SK-MEL-5 (cell line): ENCODE results near the gene SASH1. TPM values are rescaled to one million over a fixed set of nuclear protein-coding genes. Genes with fewer than 3 reads are reported as not detected.

Experiments used
- DNase-seq: peaks from one replicate; pipeline ENCODE4 v3.0.0-alpha.2; 2016; ENCODE audit warnings: low read depth, low spot score
- in situ Hi-C: cut with HindIII; loops from 2 replicates; pipeline ENCODE4 v1.10.0; 2016; ENCODE audit warnings: low sequenced_read_pairs, high pct_unique_total_duplicates, low pct_unique_long_range_greater_than_20kb
- total RNA-seq: library from RNA; depleted of rRNA; stranded (reverse); fragments of >200 nt; shearing (Covaris generic); gene quantifications from 2 replicates; pipeline ENCODE4 v1.2.3, GENCODE V29; 2014

The SASH1 gene
- total RNA-seq, 1 experiment from 2014 or later: 43.7 TPM

DNA sequence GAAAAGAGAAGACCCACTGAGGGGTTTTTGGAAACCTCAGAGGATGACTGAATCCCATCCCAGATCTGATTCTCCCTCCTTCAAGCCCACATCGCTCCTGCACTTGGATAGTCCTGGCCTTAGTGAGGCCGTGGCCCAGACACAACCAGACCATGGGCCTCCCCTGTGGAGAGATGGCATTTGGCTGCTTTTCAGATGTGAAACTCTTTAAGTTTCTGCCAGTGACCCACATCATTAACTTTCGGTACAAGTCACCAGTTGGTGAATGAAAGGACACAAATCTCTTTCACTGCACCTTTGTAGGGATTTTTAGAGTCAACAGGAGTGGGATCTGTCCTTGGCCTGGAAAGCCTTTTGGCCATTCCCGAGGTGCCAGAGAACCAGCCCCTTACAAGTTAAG lies 116.6 kb downstream of the SASH1 start:
- in situ Hi-C loops: no loop called here
- no peak for DNase-seq

DNA sequence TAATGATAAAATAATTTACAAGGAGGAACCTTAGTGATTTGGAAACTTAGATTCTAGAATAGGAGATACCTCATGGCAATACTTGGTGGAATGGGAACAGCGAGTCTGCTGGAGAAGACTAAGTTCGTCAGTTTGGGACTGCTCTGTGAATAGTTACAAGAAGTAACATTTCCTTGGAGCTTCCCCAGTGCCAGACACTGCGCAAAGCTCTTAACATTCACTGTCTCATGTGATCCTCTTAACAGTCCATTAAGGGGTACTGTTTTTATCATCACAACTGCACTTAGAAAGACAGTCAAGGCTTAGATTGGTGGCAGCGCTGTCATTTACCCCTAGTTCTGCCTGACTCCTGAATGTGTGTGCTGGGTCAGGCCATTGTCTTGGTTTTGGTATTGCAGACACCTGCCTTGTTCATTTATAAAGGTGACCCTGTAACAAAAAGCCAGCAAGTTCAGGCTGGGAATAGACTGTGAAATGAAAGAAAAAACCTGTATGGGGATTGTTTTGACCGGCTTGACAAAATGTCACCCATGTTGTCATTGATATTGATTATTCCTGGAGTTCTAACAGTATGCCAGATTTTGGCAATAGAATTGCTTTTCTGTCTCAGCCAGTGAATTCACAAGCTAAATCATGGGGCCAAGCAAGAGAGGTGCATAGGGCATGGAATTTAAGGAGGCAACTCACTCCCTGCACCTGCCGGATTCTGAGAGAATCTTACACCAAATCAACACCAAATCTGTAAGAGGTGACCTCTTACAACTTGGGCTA lies 118.4 kb downstream of the SASH1 start:
- DNase-seq: no peak
- in situ Hi-C loops: no loop called here

DNA sequence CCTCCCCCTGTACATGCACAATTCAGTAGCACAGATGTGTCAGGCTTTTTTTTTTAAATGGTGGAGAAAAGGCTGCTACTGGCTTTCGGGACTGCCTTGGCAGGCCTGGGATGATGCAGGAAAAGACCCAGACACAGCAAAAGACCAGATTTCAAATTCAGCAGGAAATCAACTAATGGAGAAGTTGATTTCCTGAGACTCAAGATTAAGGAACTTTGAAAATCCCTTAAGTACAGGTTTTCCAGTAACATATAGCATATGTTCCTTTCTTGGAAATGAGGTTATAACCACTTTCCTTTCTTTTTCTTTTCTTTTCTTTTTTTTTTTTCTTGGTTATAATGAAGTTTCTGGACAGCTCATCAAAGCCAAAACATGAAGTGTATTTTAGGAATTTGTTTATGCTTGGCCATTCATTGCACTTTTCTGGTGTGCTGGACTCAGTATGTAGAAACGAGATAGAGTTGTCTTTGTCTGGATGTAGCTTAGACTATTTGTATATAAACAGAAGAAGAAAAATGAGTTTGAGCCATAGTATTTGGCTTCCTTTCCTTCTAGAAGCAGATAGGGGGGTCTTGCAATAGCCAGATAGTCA lies 119.4 kb downstream of the SASH1 start:
- in situ Hi-C loops: no loop called here

DNA sequence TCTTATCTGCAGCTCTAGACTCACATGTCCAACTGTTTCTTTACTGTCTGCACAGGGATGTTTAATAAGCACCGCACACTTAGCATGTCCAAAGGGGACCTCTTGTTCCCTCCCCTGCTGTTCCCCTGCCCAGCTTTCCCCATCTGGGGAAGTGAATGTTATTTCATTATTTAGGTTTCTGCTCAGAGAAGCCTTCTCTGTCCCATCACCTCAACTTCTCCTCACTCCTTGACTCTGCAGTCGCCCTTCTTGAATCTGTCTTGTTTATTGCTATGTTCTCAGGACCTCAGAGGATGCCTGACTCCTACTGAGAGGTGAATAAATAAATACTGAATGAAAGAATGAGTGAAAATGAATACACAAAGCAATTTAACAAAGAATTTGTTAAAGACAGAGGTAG lies 121.0 kb downstream of the SASH1 start:
- DNase-seq: no peak
- in situ Hi-C loops: no loop called here

More for the DNA sequence above, 119.4 kb downstream of the SASH1 start:
- DNase-seq: no peak

DNA sequence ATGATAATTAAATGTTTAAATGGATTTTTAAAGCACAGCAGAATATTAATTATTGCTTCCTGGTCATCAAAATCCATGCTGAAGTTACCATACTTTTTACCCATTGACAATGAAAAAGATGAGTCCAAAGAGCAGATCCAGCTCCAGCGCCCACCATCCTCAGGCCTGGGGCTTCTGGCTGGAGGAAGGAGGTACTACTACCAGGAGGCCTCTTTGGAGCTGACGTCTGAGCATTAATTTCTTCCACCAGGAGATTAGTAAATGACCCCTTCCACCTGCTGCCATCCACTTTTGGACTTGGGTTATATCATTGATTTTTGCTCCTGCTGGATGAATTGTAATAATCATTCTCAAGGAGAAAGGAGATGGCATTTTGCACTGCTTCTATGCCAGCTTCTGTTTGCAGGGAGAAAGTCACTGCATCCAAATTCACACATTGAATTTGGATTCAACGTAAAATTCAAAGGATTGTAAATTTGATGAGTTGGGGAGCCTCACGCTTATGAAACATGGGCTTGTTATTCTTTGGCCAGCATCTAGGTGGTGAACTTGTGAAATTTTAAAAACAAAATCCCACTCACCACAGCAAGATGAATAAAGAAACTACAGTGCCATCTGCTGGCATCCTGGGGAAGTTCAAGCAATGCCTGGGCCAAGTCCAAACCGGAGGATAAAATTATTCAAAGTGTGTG lies 121.8 kb downstream of the SASH1 start:
- peak; percentile 75 for DNase-seq
- in situ Hi-C loops: no loop called here

DNA sequence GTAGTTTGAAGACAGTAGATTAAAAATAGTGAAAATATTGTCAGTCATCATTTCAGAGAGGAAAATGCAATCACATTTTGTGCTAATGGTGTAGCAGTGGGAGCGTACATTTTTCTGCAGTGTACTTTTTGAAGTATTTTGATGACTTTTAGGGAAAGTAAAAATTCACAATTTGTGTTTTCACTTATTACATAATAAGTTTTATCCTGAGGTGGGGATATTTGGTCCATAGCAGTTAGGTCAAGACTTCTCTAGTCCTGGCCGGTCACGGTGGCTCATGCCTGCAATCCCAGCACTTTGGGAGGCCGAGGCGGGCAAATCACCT lies 122.3 kb downstream of the SASH1 start:
- in situ Hi-C loops: no loop called here
- DNase-seq: no peak

DNA sequence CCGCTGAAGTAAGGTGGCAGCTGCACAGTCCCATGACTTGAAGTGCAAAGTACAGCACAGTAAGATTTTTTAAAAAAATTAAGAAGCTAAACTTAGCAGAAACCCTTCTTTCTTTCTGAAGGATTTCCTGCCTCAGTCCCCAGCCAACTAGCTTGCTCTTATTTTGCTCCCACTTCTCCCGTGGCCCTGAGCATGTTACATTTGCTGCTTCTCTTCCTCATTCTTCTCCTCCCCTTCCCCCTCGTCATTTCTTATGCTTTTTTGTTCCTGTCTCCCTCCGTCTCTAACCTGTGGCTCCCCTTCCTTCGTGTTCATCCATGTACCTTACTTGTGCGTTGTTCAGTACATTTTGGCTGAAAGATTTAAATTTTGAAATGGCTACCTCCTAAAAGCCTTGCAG lies 123.0 kb downstream of the SASH1 start:
- DNase-seq: no peak
- in situ Hi-C loops: no loop called here

DNA sequence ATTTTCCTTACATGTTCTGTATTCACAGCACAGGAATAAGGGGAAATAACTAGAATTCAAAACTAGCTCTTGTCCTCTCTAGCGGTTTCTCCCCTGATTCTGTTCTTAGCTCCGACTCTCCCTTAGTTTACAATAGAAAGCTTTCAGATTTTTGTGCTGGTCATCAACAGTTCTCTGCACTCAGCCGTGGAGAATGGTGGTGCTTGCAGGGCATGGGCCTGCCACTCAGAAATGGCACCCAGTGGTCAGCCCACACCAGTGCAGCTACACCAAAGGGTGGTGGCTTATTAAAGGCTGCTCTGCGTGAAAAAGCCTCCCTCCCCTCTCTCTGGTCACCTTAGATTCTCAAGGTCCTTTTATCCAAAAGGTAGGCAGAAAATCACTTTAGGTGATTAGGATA lies 123.5 kb downstream of the SASH1 start:
- in situ Hi-C loops: no loop called here
- DNase-seq: peak; percentile 33

DNA sequence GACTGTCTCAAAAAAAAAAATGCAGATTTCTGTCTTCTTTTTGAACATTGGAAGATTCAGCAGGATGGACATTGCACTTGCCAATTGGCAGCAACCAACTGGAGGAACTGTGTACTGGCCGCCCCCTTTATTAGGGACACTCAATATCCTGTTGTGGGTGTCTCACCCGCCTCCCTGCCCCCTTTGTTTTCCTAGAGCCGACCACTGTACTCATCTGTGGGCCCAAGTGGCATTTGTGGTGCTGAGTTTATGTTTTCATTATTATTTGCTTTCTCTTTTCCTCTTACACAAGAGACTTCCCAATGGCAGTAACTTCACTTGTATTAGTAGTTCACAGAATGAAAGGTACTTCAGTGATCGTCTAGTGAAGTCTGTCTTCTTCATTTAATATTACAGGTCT lies 125.3 kb downstream of the SASH1 start:
- in situ Hi-C loops: no loop called here
- DNase-seq: no peak

DNA sequence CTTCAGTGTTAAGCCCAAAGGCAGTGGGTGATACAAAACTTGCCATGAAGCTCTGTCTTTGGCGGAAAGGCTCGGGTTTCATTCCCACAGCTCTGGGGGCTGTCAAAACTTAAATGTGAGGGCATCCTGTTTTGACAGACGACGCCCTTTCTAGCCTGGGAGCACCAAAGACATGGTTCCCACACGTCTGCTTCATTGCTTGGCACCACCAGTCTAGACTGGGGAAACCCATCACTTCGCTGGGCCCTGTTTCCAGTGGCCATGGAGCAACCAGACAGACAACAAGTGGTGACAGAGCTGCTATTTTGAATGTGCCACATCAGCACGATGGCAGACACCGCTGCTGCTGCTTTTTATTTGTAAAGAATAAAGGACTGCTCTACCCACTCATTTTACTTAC lies 127.5 kb downstream of the SASH1 start:
- no peak for DNase-seq
- in situ Hi-C loops: no loop called here

DNA sequence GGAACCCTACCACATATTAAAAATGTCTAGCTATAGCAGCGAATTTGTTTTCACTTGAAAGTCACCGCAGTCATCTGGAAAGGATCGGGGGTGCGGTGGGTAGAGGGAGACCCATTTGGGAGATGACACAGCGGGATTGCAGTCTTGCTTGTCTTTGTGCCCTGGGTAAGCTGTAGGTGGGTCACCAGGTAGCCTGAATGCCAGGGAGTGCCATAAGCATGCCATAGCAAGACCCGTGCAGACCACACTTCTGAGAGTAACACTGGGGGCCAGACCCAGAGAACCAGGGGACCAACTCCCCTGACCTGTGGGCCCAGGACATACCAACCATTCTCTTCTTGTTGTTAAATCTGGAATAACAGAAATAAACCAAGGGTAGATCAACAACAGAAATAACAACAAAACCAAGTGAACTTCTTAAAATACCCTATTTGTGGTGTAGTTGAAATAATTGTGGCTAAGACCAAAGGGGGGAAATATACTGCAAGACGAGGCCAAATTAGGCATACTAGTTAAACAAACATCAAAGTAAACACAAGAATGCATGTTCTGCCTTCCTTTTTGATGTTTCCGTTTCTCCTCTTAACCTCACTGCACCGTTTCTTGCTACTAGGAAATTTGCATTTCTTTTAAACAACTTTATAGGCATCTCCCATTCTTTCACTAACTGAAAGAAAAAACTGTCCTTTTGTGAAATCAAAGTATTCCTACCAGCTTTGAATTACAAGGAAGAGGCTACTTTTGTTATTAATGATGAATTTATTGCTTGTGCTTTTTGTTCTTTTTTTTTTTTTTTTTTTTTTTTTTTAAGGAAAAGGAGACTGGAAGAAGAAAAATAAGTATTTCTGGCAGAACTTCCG lies 128.2 kb downstream of the SASH1 start:
- in situ Hi-C loops: no loop called here
- DNase-seq: no peak

DNA sequence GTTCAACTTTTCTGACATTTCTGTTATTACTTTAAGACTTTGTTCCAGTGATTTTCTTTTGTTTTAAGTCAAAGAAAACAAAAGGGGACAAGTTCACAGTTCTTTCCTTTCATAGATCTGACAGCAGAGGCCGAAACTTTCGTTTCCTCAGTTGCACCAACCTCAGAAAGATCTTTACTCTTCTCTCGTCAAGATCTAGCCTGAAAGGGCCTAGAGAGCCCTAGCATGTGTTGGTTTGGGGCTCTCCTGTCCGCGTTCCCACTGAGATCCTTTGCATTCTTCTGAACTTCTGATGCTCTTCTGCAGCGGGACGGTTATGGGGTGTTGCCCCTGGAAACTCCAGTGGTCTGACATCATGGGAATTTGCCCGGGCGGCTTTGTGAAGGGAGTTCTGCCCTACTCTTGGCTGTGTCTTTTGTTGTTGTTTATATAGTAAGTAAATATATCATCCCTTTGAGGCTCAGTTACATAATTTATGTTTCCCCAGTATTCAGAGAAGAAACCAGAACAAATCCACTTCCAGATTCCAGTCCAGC lies 129.1 kb downstream of the SASH1 start:
- no peak for DNase-seq
- in situ Hi-C loops: no loop called here

DNA sequence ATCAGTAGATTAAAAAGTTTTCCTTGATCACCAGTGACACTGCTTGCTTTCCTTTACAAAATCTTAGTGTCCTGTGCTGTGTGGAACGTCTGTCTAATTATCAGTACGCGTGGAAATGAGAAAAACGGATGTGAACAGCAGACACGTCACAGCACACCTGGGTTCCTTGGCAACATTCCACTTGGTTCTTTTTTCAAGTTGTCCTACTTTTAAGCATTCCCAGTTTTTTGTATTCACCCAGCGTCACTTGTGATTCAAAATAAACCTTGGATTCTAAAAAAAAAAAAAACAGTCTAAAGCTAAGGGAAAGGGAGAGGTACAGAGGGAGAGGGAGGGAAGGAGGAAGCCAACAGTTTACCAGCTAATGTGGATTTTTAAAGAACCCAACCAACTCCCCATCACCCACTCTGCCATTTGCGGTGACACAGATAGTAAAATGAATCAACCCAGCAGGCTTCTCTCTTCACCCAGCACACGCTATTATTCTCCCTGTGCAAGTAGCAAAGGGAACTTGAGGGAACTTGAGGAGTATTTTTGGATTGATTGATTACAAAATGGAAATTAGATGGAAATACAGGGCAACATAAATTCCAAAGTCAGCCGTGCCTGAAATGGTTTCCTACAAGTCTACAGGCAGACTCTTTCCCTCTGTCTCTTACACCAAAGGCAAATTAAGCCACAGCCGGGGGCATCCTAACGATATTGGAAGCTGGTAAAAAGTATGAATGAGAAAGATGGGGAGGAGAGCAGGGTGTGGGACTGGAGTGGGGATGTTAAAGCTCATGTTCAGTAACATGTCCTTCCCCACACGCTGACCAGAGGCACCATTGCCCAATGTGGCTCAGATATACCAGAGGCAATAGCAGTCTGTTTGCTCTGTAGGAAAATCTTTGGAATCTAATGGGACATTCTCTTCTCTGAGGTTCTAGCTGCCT lies 129.8 kb downstream of the SASH1 start:
- DNase-seq: no peak
- in situ Hi-C loops: no loop called here

DNA sequence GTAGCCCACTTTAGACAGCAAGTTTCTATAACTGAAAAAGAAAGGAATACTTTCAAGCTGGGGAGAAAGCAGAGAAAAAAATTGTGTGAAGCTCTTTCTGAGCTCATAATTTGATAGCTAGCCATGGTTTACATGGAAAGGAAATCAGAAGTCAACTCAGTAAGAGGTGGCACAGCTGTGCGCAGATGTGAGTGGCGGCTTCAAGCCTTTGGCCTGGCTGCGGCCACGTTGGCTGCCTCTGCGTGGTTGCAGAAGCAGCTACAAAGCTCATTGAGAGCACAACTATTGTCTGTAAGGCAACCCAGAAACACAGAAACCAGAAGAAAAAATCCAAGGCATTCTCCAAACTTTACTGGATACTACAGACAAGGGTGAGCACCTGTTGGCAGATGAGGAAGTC lies 136.9 kb downstream of the SASH1 start:
- in situ Hi-C loops: no loop called here
- DNase-seq: no peak

DNA sequence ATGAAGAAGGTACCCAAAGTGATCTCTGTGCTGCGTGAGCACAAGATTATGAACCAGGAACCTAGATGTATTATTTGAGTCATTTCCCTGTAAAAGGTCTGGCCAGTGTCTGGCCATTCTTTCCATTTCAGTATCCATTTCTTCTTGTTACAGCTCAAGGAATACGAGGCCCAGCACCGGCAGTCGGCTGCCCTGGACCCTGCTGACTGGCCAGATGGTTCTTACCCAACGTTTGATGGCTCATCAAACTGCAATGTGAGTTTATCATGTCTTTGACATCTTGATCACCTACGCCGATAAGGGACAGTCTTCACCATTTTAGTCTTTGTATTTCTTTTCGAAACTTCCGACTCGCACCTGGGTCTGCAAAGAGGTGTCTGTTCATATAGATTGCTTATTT lies 144.8 kb downstream of the SASH1 start:
- in situ Hi-C loops: no loop called here

DNA sequence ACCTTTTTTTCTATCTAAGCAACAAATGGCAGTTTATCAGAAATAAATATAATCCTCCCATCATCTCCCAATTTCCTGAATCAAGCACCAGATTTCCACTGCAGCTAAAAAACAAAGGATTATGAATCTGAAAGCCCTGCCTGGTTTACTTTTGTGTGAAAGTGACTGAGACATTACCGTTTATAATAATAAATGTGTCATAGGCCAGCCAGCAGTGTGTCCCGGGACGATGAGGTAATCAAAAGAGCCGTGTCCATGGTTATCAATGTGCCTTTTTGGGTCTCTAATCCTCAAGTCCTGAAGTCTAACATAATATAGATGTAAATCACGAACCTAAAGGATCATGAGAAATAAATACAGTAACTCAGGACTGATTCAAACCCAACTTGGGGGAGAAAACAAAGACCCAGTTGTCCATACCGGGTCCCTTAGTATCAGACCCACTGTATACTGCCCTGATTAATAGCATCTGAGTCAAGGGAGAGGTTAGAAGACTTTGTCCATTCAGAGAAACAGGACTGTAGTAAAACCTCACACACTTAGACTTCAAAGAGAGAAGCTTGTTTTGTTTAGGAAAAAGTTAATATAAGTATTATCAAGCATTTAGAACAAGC lies 149.1 kb downstream of the SASH1 start:
- peak; percentile 80 for DNase-seq
- in situ Hi-C loops: no loop called here

More for the DNA sequence above, 144.8 kb downstream of the SASH1 start:
- no peak for DNase-seq
